DMS 273 (cell line): Measurements from ENCODE around the gene NFIA.
A peak's percentile ranks its signal among the peaks of the same experiment; 100 is the strongest.

ENCODE experiments used
- DNase-seq: peaks from one replicate; lab custom pipeline; 2025; ENCODE audit not compliant: unreplicated experiment; lab: John Stamatoyannopoulos, UW

NFIA gene

GRCh38 chr1:61238359-61238665, 156.0 kb downstream of the NFIA start:
- DNase-seq, result no peak

DNA sequence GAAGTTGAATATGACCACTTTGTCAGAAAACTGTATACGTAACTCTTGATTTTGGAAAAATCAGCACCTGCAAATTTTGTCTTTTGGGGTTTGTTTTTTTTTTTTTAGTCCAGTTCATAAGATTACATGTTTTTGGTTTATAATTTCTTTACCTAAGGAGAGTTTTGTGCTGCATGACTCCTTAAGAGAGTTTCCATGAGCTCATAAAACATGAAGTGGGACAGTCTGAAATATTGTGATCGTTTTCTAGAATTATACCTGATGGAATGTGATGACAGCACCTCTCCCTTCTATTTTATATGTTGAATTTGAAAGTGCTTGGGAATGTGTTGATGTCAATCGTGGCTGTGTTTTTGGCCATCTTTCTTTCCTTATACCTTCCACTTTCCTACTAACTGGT, 158.5 kb downstream of the NFIA start:
- DNase-seq, result no peak

- peak; percentile 71 for DNase-seq
These were observed 159.1 kb downstream of the NFIA start for GRCh38 chr1:61241411-61241838.

- DNase-seq, result peak; percentile 58
These were observed 159.6 kb downstream of the NFIA start for GRCh38 chr1:61241973-61242381.

- peak; percentile 84 for DNase-seq
These were observed 161.8 kb downstream of the NFIA start for GRCh38 chr1:61244114-61244513.

GRCh38 chr1:61245696-61246400, 163.5 kb downstream of the NFIA start:
- no peak for DNase-seq

DNA sequence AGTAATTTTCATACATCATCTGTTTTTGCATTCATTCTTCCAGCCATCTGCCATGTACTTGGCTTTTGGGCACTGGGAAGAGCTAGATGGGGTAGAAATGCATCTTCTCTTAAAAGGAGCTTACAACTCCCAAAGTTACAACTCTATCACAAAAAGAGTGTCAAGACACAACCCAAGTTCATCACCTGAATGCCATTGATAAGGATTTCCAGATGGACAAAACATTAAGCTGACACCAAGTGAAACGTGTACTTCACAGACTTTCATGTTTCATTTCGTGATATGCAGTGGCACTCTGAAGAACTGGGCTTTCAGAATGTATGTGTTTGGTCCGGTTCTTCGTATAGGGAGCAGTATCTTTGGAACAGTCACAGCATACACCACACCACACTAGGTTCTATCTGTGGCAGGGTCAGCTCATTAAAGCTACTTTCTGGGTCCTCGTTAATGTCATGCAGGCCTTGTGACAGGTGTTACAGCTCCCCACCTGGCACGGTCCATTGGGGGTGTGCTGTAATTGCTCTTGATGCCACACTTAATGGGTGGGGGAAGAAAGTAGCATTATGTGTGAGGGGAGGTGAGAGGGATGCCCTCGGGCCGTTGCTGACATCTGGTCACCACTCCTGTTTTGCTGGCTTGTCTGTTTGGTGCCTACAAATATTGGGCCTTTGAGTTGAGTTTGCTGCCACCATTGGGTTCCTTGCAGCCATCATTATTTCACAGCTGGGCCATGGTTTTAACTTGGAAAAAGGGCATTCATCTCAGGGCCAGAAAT, 164.9 kb downstream of the NFIA start:
- DNase-seq, result peak; percentile 79

DNA sequence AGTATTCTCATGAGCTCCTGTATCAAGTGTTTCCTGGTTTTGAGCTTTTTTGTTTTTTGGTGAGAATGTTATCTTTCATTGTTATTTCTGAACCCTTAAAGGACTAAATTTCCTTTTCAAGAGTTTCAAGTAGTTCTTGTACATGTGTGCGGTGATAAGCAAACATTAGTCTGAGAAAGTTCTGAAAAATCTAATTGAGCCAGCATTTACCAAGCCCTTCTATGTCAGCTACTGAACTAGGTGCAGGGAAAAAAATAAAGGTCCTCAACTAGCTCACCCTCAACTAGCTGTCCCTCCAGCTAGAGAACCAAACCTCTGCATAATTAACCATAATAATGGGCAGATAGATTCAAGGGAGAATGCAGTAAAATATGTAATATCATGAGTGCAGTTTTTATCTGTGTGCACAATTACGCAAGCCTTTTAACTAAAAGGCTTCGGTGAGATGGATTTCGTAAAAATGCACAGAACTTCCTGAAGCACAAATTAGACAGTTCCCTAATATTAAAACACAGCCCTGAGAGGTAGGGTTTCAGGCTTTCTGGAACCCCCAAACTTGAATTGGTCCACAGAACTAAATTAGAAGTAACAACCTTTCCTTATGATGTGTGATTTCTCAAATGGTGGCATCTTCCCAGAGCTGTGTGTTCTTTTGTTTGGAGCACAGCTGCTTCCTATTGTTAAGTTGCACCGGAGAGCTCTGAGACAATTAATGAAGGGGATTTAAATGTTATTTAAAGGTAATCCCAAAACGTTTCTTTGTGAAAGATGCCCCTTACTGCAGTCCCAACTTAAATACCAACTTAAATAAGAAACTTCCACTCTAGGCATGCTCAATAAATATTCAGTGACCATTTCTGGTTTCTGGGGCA, 165.8 kb downstream of the NFIA start:
- no peak for DNase-seq

GRCh38 chr1:61250933-61251332, 168.6 kb downstream of the NFIA start:
- DNase-seq, result no peak

DNA sequence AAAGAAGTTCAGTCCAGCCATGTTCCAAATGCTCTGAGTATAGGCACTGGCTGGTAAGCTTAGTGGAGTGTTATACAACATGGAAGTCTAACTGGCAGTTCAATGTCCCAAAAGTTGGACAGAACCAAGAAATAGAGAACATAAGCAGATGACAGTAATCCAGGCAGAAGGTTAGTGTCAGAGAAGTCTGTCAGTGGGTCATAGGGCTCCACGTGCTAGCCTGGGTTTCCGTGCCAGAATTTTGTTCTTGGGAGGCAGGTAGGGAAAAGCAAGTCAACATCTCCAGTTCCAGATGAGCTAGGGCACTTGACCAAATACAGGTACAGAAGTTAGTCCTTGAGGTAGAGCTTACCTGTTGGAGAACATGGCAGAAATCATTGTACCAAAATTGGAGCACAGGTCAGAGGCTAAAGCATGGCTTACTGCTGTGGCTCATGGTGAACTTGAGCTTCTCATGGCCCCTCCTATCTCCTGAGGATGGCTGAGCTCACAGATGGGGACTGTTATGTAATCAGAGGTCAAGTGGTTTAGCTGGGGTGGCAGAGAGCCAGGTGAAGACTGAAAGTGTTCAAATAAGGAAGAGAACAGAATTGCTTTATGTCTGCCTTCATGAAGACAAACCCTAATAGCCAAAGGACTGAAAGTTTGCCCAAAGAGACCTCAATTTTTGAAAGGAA, 170.8 kb downstream of the NFIA start:
- DNase-seq, result peak; percentile 96

GRCh38 chr1:61253912-61254633, 171.7 kb downstream of the NFIA start:
- DNase-seq, result no peak

GRCh38 chr1:61254634-61255357, 172.4 kb downstream of the NFIA start:
- DNase-seq, result peak; percentile 90

- no peak for DNase-seq
These were observed 173.0 kb downstream of the NFIA start for GRCh38 chr1:61255358-61255703.

DNA sequence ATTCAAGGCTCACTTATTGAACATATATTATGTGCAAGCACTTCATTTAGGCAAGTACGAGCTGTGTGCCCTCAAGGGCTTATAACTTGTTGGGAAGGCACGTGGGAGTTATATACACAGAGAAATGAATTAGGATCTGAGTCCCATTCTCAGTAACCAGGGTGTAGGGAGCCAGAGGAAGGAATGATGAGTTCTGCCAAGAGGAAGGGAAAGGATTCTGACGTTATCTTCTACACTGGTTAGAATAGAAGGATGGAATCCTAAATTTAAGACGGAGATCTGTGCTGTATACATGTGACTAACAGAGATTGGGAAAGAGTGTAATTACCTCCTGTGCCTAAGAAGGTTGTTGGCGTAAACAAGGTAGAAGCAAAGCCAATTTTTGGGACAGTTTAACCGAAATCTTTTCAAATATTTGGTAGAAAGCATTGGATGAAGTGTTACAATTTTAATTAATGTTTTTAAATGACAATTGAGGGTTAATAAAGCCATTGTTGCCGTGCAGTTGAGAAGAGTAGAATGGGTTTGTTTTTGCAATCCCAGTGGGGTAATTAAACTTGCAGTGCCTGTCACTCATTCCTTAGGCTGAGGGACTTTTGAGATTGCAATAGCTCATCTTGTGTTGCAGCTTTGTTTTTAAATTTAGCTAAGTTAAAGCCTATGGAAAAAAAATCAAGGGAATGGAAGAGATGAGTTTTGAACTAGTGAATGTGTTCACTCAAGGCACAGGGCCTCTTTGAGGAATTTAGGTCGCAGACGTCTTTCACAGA, 177.2 kb downstream of the NFIA start:
- no peak for DNase-seq

DNA sequence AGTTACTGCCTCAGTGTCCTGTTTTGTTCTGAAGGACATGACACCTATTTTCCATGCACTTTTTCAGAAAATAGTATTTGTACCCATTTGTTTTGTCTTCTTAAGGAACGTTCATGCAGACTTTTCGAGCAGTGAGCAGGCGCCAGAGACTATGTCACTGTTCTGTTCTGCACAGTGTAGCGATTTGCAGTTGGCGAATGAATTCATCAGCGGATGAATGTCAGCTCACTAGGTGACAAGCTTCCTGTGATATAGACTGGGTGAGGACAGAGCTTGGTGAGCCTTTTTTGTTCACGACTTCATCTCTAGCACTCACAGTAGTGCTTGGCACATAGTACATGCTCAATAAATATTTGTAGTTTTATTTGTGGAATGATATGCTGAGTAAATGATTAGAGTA, 177.8 kb downstream of the NFIA start:
- DNase-seq, result no peak

GRCh38 chr1:61261595-61261994, 179.2 kb downstream of the NFIA start:
- no peak for DNase-seq

- DNase-seq, result no peak
These were observed 181.8 kb downstream of the NFIA start for GRCh38 chr1:61263905-61264824.

- DNase-seq, result no peak
These were observed 182.5 kb downstream of the NFIA start for GRCh38 chr1:61264825-61265242.
